Transverse colon (tissue), 4 donors: ENCODE measurements around the gene TLX1. TPM values are rescaled to one million over a fixed set of nuclear protein-coding genes. Genes with fewer than 3 reads are reported as not detected.

Source experiments
- DNase-seq: peaks from one replicate; pipeline ENCODE4 v3.0.0-alpha.2; 2019
- H3K27ac ChIP-seq, 4 donors: fragments of 200-600 bp; sonication (generic); 2 replicates each; pipeline ENCODE4 v1.5.1; 2016 to 2018; ENCODE audit warnings: inconsistent platforms in 4 of 4
- H3K27me3 ChIP-seq: fragments of 200-600 bp; sonication (generic); 2 replicates; pipeline ENCODE4 v1.5.1; 2017; ENCODE audit warnings: inconsistent platforms
- H3K36me3 ChIP-seq, 4 donors: fragments of 200-600 bp; sonication (generic); 2 replicates each; pipeline ENCODE4 v1.5.1; 2017 to 2019; ENCODE audit warnings: inconsistent platforms in 4 of 4
- H3K4me1 ChIP-seq, 4 donors: fragments of 200-600 bp; sonication (generic); 2 replicates each; pipeline ENCODE4 v1.5.1; 2017 to 2020; ENCODE audit warnings: inconsistent platforms in 4 of 4
- H3K4me3 ChIP-seq, 4 donors: fragments of 200-600 bp; sonication (generic); 1 replicate in 1 of 4; 2 replicates in 3 of 4; pipeline versions ENCODE4 v1.5.1 to v1.6.1; 2017 to 2019; ENCODE audit warnings: inconsistent platforms in 4 of 4
- H3K9me3 ChIP-seq, 2 donors: fragments of 200-600 bp; sonication (generic); 2 replicates each; pipeline ENCODE4 v1.5.1; 2017 to 2019; ENCODE audit warnings: inconsistent platforms in 2 of 2
- CTCF ChIP-seq, 5 experiments: fragments of 200-600 bp in 3 of 5; fragments of 450-650 bp in 2 of 5; sonication (generic) in 3 of 5; IDR thresholded peaks; 1 replicate in 2 of 5; 2 replicates in 3 of 5; pipeline ENCODE4 v1.5.1; 2016 to 2017; ENCODE audit warnings: antibody characterized with exemption in 5 of 5, inconsistent platforms in 3 of 5, mild to moderate bottlenecking in 2 of 5, moderate library complexity in 1 of 5
- EP300 ChIP-seq: sonication (generic); formaldehyde crosslinking; IDR thresholded peaks from one replicate; pipeline ENCODE4 v1.6.1; 2017; ENCODE audit warnings: antibody characterized with exemption, low read depth
- POLR2A ChIP-seq: fragments of 450-650 bp; IDR thresholded peaks from one replicate; pipeline ENCODE4 v1.6.1; 2016; ENCODE audit warnings: antibody characterized with exemption, mild to moderate bottlenecking, moderate library complexity
- POLR2AphosphoS5 ChIP-seq, 3 donors: sonication (generic); formaldehyde crosslinking; IDR thresholded peaks; one replicate each; pipeline ENCODE4 v1.6.1; 2016; ENCODE audit warnings: antibody characterized with exemption in 3 of 3
- WGBS, 2 donors: methylation state at CpG; one replicate each; pipeline ENCODE4 v1.1.5; 2018; ENCODE audit warnings: low coverage in 1 of 2; 5-methylcytosine and 5-hydroxymethylcytosine counted together
- in situ Hi-C, 4 donors: fragments of 200-750 bp; cut with MboI; loops; one replicate each; pipeline versions ENCODE4 v1.15.0 to v1.15.1; 2017; ENCODE audit warnings: low sequenced_read_pairs in 3 of 4, low pct_ligation_motif_present in 1 of 4, low pct_unique_long_range_greater_than_20kb in 1 of 4
- intact Hi-C: fragments of 100-400 bp; cut with DNase I; formaldehyde crosslinking; loops from one replicate; pipeline ENCODE4 v1.15.1; 2023; ENCODE audit warnings: low total_unique reads
- total RNA-seq, 4 donors: library from RNA; depleted of rRNA; stranded (reverse); fragments of >200 nt; gene quantifications; one replicate each; pipeline ENCODE4 v1.1.0, GENCODE V29; 2016

TLX1 gene
- total RNA-seq, 4 donors from 2014 or later, result 0.14 to 0.60 TPM; not detected in 2

GRCh38 chr10:101162677-101163076, 31.6 kb downstream of the TLX1 start:
- Histone ChIP-seq H3K4me1 (peaks cover 0 to 4% (median 2%) of the 10 kb centered on the region in 4 donors), H3K27ac (no peak overlapping the region), H3K36me3 (no peaks in the 10 kb centered on the region), H3K4me3 (no peak overlapping the region), H3K27me3 (peaks cover 88% of the 10 kb centered on the region), H3K9me3 (no peaks in the 10 kb centered on the region)
- TF ChIP-seq POLR2AphosphoS5 (IDR thresholded peaks at IDR 0.05) (no peak), CTCF (IDR thresholded peaks at IDR 0.05) (no peak), POLR2A (no peak), EP300 (no peak)
- 26% methylated on average over 3 of the region's 3 CpGs; no CpG with 5 or more reads in 1 of the 2 donors for WGBS, 2 donors
- in situ Hi-C loops (no loop called here), intact Hi-C loops (loop anchor here (1.0 kb wide), 1 partner anchor 93 kb away; no protein-coding TSS in a partner anchor)
- DNase-seq, result no peak

GRCh38 chr10:101164020-101164419, 32.9 kb downstream of the TLX1 start:
- H3K4me1 ChIP-seq, result peaks cover 0 to 4% (median 2%) of the 10 kb centered on the region in 4 donors
- no peaks in the 10 kb centered on the region for H3K9me3 ChIP-seq
- in situ Hi-C loops, result no loop called here
- H3K4me3 ChIP-seq, result no peak overlapping the region
- TF ChIP-seq POLR2A, result no peak
- no peak for TF ChIP-seq POLR2AphosphoS5 (IDR thresholded peaks at IDR 0.05)
- TF ChIP-seq CTCF (IDR thresholded peaks at IDR 0.05), result no peak
- TF ChIP-seq EP300, result no peak
- no peaks in the 10 kb centered on the region for H3K36me3 ChIP-seq
- H3K27me3 ChIP-seq, result peaks cover 83% of the 10 kb centered on the region
- 0 to 25% methylated on average over 1 to 4 of the region's 4 CpGs for WGBS, 2 donors
- no peak for DNase-seq
- intact Hi-C loops, result no loop called here
- H3K27ac ChIP-seq, result no peak overlapping the region

- DNase-seq, result no peak
- Histone ChIP-seq H3K4me1 (peaks cover 0 to 4% (median 2%) of the 10 kb centered on the region in 4 donors), H3K27ac (no peak overlapping the region), H3K36me3 (no peaks in the 10 kb centered on the region), H3K9me3 (no peaks in the 10 kb centered on the region), H3K4me3 (no peak overlapping the region), H3K27me3 (peaks cover 90% of the 10 kb centered on the region)
- TF ChIP-seq POLR2AphosphoS5 (IDR thresholded peaks at IDR 0.05), result no peak
- no peak for TF ChIP-seq POLR2A
- no peak for TF ChIP-seq EP300
- TF ChIP-seq CTCF (IDR thresholded peaks at IDR 0.05), result no peak
- intact Hi-C loops, result no loop called here
- 76 to 79% methylated on average over 2 to 3 of the region's 3 CpGs for WGBS, 2 donors
- in situ Hi-C loops, result no loop called here
Observed at GRCh38 chr10:101165736-101166135, 34.6 kb downstream of the TLX1 start.

- Histone ChIP-seq H3K9me3 (no peaks in the 10 kb centered on the region), H3K27ac (no peak overlapping the region), H3K36me3 (no peaks in the 10 kb centered on the region), H3K4me1 (peaks cover 0 to 4% (median 2%) of the 10 kb centered on the region in 4 donors), H3K4me3 (no peak overlapping the region), H3K27me3 (peaks cover 90% of the 10 kb centered on the region)
- TF ChIP-seq EP300 (no peak), POLR2AphosphoS5 (IDR thresholded peaks at IDR 0.05) (no peak), POLR2A (no peak), CTCF (IDR thresholded peaks at IDR 0.05) (no peak)
- no peak for DNase-seq
- in situ Hi-C loops (no loop called here), intact Hi-C loops (no loop called here)
- WGBS, 2 donors, result 72 to 77% methylated on average over 2 of the region's 2 CpGs
Observed at GRCh38 chr10:101166430-101166829, 35.3 kb downstream of the TLX1 start.
